Sigmoid colon (tissue), 7 donors: ENCODE results near the gene CDK6. TPM values are rescaled to one million over a fixed set of nuclear protein-coding genes. Genes with fewer than 3 reads are reported as not detected.
A peak's percentile ranks its signal among the peaks of the same experiment; 100 is the strongest.

Source experiments
- DNase-seq: peaks from one replicate; pipeline ENCODE4 v3.0.0-alpha.2; 2019
- H3K27ac ChIP-seq, 4 donors: fragments of 200-600 bp; sonication (generic); one replicate each; pipeline ENCODE4 v1.5.1; 2016 to 2019; ENCODE audit warnings: mild to moderate bottlenecking in 1 of 4
- H3K27me3 ChIP-seq, 3 donors: fragments of 200-600 bp; sonication (generic); one replicate each; pipeline ENCODE4 v1.5.1; 2019; ENCODE audit warnings: mild to moderate bottlenecking in 1 of 3
- H3K36me3 ChIP-seq, 4 donors: fragments of 200-600 bp; sonication (generic); one replicate each; pipeline ENCODE4 v1.5.1; 2016 to 2019
- H3K4me1 ChIP-seq, 4 donors: fragments of 200-600 bp; sonication (generic); one replicate each; pipeline ENCODE4 v1.5.1; 2017 to 2019
- H3K4me3 ChIP-seq, 4 donors: fragments of 200-600 bp; sonication (generic); one replicate each; pipeline ENCODE4 v1.5.1; 2017 to 2019; ENCODE audit warnings: mild to moderate bottlenecking in 2 of 4, moderate library complexity in 1 of 4
- H3K9me3 ChIP-seq, 4 donors: fragments of 200-600 bp in 3 of 4; sonication (generic) in 3 of 4; one replicate each; pipeline versions ENCODE4 v1.5.1 to v1.6.1; 2013 to 2019
- CTCF ChIP-seq, 4 experiments: fragments of 450-650 bp in 3 of 4; fragments of 200-600 bp in 1 of 4; IDR thresholded peaks; one replicate each; pipeline ENCODE4 v1.5.1; 2016 to 2019; ENCODE audit warnings: antibody characterized with exemption in 4 of 4, mild to moderate bottlenecking in 3 of 4, moderate library complexity in 2 of 4
- EP300 ChIP-seq, 4 donors: sonication (generic); formaldehyde crosslinking; IDR thresholded peaks; one replicate each; pipeline ENCODE4 v1.6.1; 2017; ENCODE audit warnings: antibody characterized with exemption in 4 of 4
- POLR2A ChIP-seq, 2 donors: fragments of 450-650 bp; IDR thresholded peaks; one replicate each; pipeline ENCODE4 v1.6.1; 2016; ENCODE audit warnings: antibody characterized with exemption in 2 of 2, mild to moderate bottlenecking in 2 of 2, moderate library complexity in 2 of 2
- POLR2AphosphoS5 ChIP-seq, 4 donors: sonication (generic); formaldehyde crosslinking; IDR thresholded peaks; one replicate each; pipeline ENCODE4 v1.6.1; 2017; ENCODE audit warnings: antibody characterized with exemption in 4 of 4
- WGBS, 2 donors: extraction: QIAGEN DNeasy Blood & Tissue Kit; methylation state at CpG; one replicate each; pipeline ENCODE4 v1.1.7; 2013; 5-methylcytosine and 5-hydroxymethylcytosine counted together
- intact Hi-C: fragments of 100-400 bp; cut with DNase I; formaldehyde crosslinking; loops from one replicate; pipeline ENCODE4 v1.15.1; 2023
- polyA plus RNA-seq, 3 donors: library from polyadenylated mRNA; stranded (reverse); fragments of 200-250 nt; gene quantifications; one replicate each; pipeline ENCODE4 v1.2.3, GENCODE V29; 2013
- total RNA-seq, 4 donors: library from RNA; depleted of rRNA; stranded (reverse); fragments of >200 nt; gene quantifications; one replicate each; pipeline ENCODE4 v1.1.0, GENCODE V29; 2016
- donor health status: healthy with polysubstance abuse.
- donor health status: Bipolar disorder and iron deficiency.
- donor health status: healthy.

The CDK6 gene
- total and polyA plus RNA-seq, 7 donors, result 2.4 to 25.8 (median 13.3) TPM

GRCh38 chr7:92833766-92834506 is 2.4 kb downstream of the CDK6 start:
- H3K4me1 ChIP-seq, result peaks cover 0 to 35% (median 26%) of the 10 kb centered on the region in 4 donors
- no peaks in the 10 kb centered on the region for H3K27me3 ChIP-seq
- 0 to 1% methylated on average over 54 of the region's 54 CpGs for WGBS, 2 donors
- TF ChIP-seq CTCF (IDR thresholded peaks at IDR 0.05) (no peak), EP300 (IDR thresholded peaks at IDR 0.05) (no peak), POLR2AphosphoS5 (IDR thresholded peaks at IDR 0.05) (peak; percentile 70 to 91 (median 80)), POLR2A (IDR thresholded peaks at IDR 0.05) (peak in 1 of 2 donors; percentile 50)
- intact Hi-C loops, result loop anchor here (1.0 to 5.0 kb wide), 4 partner anchors 116 to 307 kb away; partner anchors contain the start of genes PEX1 and RBM48
- DNase-seq, result peak; percentile 88
- peak overlapping the region; percentile 79 to 97 (median 93) for H3K27ac ChIP-seq
- H3K9me3 ChIP-seq, result no peaks in the 10 kb centered on the region
- peak overlapping the region; percentile 55 to 84 (median 80) for H3K4me3 ChIP-seq
- no peaks in the 10 kb centered on the region for H3K36me3 ChIP-seq

GRCh38 chr7:92833024-92833765 is 3.2 kb downstream of the CDK6 start:
- no peaks in the 10 kb centered on the region for H3K36me3 ChIP-seq
- H3K9me3 ChIP-seq, result no peaks in the 10 kb centered on the region
- H3K4me3 ChIP-seq, result peak overlapping the region; percentile 55 to 84 (median 80)
- TF ChIP-seq CTCF (IDR thresholded peaks at IDR 0.05), result peak; percentile 65 to 89 (median 82)
- no peak for TF ChIP-seq POLR2A (IDR thresholded peaks at IDR 0.05)
- no peak for TF ChIP-seq EP300 (IDR thresholded peaks at IDR 0.05)
- TF ChIP-seq POLR2AphosphoS5 (IDR thresholded peaks at IDR 0.05), result peak in 3 of 4 donors; percentile 50 to 73 (median 64)
- peaks cover 0 to 40% (median 27%) of the 10 kb centered on the region in 4 donors for H3K4me1 ChIP-seq
- DNase-seq, result peak; percentile 91
- intact Hi-C loops, result loop anchor here (1.0 to 5.0 kb wide), 4 partner anchors 115 to 306 kb away; partner anchors contain the start of genes PEX1 and RBM48
- H3K27ac ChIP-seq, result peak overlapping the region; percentile 79 to 97 (median 93)
- no peaks in the 10 kb centered on the region for H3K27me3 ChIP-seq
- 0% methylated on average over 83 of the region's 83 CpGs for WGBS, 2 donors

GRCh38 chr7:92832534-92833023 is 3.8 kb downstream of the CDK6 start:
- Histone ChIP-seq H3K36me3 (no peaks in the 10 kb centered on the region), H3K4me1 (peaks cover 0 to 46% (median 30%) of the 10 kb centered on the region in 4 donors), H3K9me3 (no peaks in the 10 kb centered on the region), H3K4me3 (peak overlapping the region; percentile 55 to 84 (median 80)), H3K27ac (peak overlapping the region; percentile 79 to 97 (median 93)), H3K27me3 (no peaks in the 10 kb centered on the region)
- 0 to 3% methylated on average over 18 of the region's 18 CpGs for WGBS, 2 donors
- intact Hi-C loops, result loop anchor here (1.0 to 5.0 kb wide), 4 partner anchors 114 to 305 kb away; partner anchors contain the start of genes PEX1 and RBM48
- no peak for DNase-seq
- TF ChIP-seq EP300 (IDR thresholded peaks at IDR 0.05) (no peak), CTCF (IDR thresholded peaks at IDR 0.05) (no peak), POLR2AphosphoS5 (IDR thresholded peaks at IDR 0.05) (no peak), POLR2A (IDR thresholded peaks at IDR 0.05) (no peak)

- Histone ChIP-seq H3K36me3 (no peaks in the 10 kb centered on the region), H3K27me3 (no peaks in the 10 kb centered on the region), H3K9me3 (no peaks in the 10 kb centered on the region), H3K4me3 (peak overlapping the region; percentile 55 to 84 (median 80)), H3K27ac (peak overlapping the region; percentile 79 to 97 (median 93)), H3K4me1 (peaks cover 0 to 52% (median 36%) of the 10 kb centered on the region in 4 donors)
- 6 to 25% methylated on average over 7 of the region's 7 CpGs for WGBS, 2 donors
- DNase-seq, result no peak
- TF ChIP-seq CTCF (IDR thresholded peaks at IDR 0.05) (no peak), POLR2AphosphoS5 (IDR thresholded peaks at IDR 0.05) (no peak), EP300 (IDR thresholded peaks at IDR 0.05) (no peak), POLR2A (IDR thresholded peaks at IDR 0.05) (no peak)
- intact Hi-C loops, result loop anchor here (2.0 to 5.0 kb wide), 2 partner anchors 211 to 305 kb away; partner anchors contain the start of genes PEX1 and RBM48
These were observed 4.4 kb downstream of the CDK6 start for GRCh38 chr7:92831716-92832533.
